ENCODE data around the gene DCHS1. TPM values are rescaled to one million over a fixed set of nuclear protein-coding genes. Genes with fewer than 3 reads are reported as not detected.

The DCHS1 gene
- total RNA-seq, 2 experiments from 2014 or later, result 0.23 to 0.29 TPM

DNA sequence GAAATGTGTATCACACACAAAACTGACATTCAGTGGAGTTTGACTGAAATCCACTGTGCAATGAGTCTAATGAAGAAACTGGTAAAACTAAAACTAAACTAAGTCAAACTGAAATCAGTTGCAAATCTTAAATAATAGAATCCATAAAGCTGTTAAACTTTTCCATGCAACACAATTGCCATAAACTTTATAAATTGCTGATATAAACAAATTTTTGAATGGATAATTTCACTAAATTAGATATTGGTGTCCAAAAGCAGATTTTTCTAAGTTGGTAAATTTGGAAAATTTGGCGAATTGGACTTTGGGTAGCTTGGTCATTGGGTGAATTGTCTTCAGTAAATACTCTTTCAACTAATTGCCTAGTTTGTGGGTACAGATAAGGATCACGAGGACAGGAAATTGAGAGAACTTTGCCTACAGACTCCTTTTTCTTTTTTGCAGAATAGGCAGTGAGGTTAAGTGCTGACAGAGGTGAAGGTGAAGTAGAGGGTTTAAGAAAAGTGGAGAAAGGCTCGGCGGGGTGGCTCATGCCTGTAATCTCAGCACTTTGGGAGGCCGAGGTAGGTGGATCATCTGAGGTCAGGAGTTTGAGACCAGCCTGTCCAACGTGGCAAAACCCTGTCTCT is 14.7 kb upstream of the DCHS1 start:
- Mint-ChIP-seq H3K27ac (peak overlapping the region; percentile 43), H3K4me1 (ENCODE audit: low read depth) (peaks cover 81% of the 10 kb centered on the region), H3K36me3 (ENCODE audit: low read depth) (peaks cover 14% of the 10 kb centered on the region), H3K27me3 (ENCODE audit: low read depth) (no peaks in the 10 kb centered on the region), H3K4me3 (peak overlapping the region; percentile 3), H3K9me3 (ENCODE audit: insufficient read depth) (no peaks in the 10 kb centered on the region)
- POLR2A ChIA-PET, result no interaction called here
- DNase-seq (no peak), ATAC-seq (no peak)
- CTCF ChIA-PET, result interaction anchor here (0.8 to 5.6 kb wide), 5 partner anchors 8 to 139 kb away, joined by 3 to 61 read pairs (median 14); partner anchors contain the start of genes MRPL17, TAF10 and TPP1

DNA sequence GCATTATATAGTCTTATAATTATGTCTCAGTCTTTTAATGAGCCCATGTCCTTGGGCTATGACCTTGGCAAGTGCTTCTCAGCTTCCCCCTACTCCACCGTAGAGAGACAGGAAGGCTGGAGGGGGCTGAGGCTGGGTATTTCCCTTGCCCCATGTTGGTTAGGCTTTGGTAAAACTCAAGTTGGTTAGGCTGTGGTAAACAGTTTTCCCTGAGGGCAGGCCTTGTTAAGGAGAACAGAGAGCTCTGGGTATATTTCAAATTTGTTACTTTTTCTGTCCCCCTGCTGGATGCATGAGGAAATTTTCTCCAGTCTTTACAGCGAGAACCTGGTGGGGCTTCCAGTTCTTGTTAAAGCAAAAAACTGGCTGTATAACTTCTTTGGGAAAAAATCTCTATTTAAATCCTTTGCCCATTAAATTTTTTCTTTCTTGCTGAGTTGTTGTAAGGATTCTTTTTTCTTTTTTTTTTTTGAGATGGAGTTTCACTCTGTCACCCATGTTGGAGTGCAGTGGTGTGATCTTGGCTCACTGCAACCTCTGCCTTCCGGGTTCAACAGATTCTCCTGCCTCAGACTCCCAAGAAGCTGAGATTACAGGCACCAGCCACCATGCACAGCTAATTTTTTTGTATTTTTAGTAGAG is 12.2 kb upstream of the DCHS1 start:
- no peaks in the 10 kb centered on the region for H3K9me3 Mint-ChIP-seq (ENCODE audit: insufficient read depth)
- ChIA-PET POLR2A (interaction anchor here (0.6 to 2.3 kb wide), 5 partner anchors 49 to 261 kb away, joined by 3 to 11 read pairs (median 4); partner anchors contain the start of genes ILK, RRP8, TAF10 and TPP1), CTCF (interaction anchor here (0.7 to 3.2 kb wide), 26 partner anchors 9 to 289 kb away, joined by 3 to 32 read pairs (median 6); partner anchors contain the start of genes ILK, MRPL17, RRP8 and TAF10)
- ATAC-seq (peak; percentile 80), DNase-seq (peak; percentile 71)
- peaks cover 72% of the 10 kb centered on the region for H3K4me1 Mint-ChIP-seq (ENCODE audit: low read depth)
- no peak overlapping the region for H3K4me3 Mint-ChIP-seq
- H3K36me3 Mint-ChIP-seq (ENCODE audit: low read depth), result peaks cover 11% of the 10 kb centered on the region
- peaks cover 3% of the 10 kb centered on the region for H3K27me3 Mint-ChIP-seq (ENCODE audit: low read depth)
- peak overlapping the region; percentile 68 for H3K27ac Mint-ChIP-seq

DNA sequence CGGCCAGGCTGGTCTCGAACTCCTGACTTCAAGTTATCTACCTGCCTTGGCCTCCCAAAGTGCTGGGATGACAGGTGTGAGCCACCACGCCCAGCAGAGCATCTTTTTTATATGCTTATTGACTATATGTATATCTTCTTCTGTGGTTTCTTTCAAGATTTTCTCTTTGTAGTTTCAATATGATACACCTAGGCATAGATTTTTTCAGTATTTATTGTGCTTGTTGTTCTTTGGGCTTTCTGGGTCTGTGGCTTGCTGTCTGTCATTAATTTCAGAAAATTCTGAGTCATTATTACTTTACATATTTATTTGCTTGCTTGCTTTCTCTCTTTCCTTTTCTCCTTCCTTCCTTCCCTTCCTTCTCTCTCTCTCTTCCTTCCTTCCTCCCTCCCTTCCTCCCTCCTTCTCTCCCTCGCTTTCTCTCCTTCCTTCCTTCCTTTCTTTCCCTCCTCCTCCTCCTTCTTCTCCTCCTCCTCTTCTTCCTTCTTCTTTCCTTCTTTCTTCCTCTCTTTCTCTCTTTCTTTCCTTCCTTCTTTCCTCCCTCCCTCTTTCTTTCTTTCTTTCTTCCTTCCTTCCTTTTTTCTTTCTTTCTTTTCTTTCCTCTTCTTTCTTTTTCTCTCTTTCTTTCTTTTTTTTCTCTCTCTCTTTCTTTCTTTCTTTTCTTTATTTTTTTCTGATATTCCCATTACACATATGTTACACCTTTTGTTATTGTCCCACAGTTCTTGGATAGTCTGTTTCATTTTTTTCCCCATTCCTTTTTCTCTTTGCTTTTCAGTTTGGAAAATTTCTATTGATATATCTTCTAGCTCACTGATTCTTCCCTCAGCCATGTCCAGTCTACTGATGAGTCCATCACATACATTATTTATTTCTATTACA is 10.9 kb upstream of the DCHS1 start:
- POLR2A ChIA-PET, result no interaction called here
- H3K27me3 Mint-ChIP-seq (ENCODE audit: low read depth), result peaks cover 7% of the 10 kb centered on the region
- CTCF ChIA-PET, result interaction anchor here (1.0 to 3.2 kb wide), 14 partner anchors 7 to 288 kb away, joined by 3 to 32 read pairs (median 10); partner anchors contain the start of genes ILK, MRPL17, RRP8 and TAF10
- DNase-seq (peak; percentile 20), ATAC-seq (no peak)
- H3K27ac Mint-ChIP-seq, result no peak overlapping the region
- H3K36me3 Mint-ChIP-seq (ENCODE audit: low read depth), result peaks cover 9% of the 10 kb centered on the region
- no peak overlapping the region for H3K4me3 Mint-ChIP-seq
- no peaks in the 10 kb centered on the region for H3K9me3 Mint-ChIP-seq (ENCODE audit: insufficient read depth)
- peaks cover 59% of the 10 kb centered on the region for H3K4me1 Mint-ChIP-seq (ENCODE audit: low read depth)

DNA sequence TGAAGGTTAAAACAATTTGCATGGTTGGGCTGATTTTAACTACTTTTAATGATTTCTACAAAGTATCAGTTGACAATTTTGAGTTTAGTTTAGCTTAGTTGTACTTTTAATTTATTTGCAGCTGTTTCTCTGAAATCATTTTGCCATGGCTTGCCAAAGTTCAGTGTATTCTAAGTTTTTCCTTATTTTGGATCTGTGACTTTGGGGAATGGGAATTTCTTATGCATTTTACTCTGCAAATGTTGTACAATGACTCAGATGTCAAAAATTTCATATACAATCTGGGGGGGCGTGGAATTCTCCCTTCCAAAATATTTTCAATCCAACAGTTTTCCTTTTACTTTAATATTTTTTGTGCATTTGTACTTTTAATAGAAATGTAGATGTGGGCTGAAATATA is 8.9 kb upstream of the DCHS1 start:
- no peak overlapping the region for H3K4me3 Mint-ChIP-seq
- H3K9me3 Mint-ChIP-seq (ENCODE audit: insufficient read depth), result no peaks in the 10 kb centered on the region
- ChIA-PET CTCF (interaction anchor here (1.2 to 1.5 kb wide), 3 partner anchors 17 to 46 kb away, joined by 3 read pairs; partner anchors contain the start of gene MRPL17), POLR2A (no interaction called here)
- H3K4me1 Mint-ChIP-seq (ENCODE audit: low read depth), result peaks cover 40% of the 10 kb centered on the region
- no peak for ATAC-seq
- peaks cover 7% of the 10 kb centered on the region for H3K27me3 Mint-ChIP-seq (ENCODE audit: low read depth)
- DNase-seq, result no peak
- no peaks in the 10 kb centered on the region for H3K36me3 Mint-ChIP-seq (ENCODE audit: low read depth)
- no peak overlapping the region for H3K27ac Mint-ChIP-seq

DNA sequence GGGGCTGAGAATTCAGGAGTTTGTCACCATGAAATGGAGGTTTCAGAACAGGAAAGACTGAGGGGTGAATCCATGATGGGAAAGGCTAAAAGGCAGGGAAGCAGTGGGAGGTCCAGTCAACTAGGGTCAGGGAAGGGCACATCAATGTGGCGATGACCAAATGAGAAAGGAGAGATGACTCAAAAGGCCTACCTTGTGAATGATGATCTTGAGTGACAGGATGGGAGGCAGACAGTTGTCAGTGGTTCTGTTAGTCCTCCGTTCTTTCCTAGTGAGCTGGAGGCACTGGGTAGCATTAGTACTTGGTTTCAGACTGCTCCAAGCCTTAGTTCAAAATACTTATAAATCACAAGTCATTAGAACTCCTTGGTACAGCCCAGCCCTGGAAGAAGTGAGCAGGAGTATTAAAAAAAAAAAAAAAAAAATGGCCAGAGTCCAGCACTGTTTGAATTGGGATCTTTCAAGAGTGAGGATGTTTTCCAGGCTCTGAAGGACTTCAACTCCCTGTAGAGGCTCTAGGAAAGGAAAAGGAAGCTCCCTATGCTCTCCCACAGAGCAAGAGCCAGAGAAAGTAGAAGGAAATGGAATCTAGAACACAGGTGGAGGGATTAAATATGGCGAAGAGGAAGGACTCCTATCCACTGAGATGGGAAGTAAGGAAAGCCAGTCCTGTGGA is 8.3 kb upstream of the DCHS1 start:
- ATAC-seq (no peak), DNase-seq (peak; percentile 19)
- H3K36me3 Mint-ChIP-seq (ENCODE audit: low read depth), result no peaks in the 10 kb centered on the region
- H3K4me1 Mint-ChIP-seq (ENCODE audit: low read depth), result peaks cover 39% of the 10 kb centered on the region
- peaks cover 7% of the 10 kb centered on the region for H3K27me3 Mint-ChIP-seq (ENCODE audit: low read depth)
- POLR2A ChIA-PET, result interaction anchor here (0.6 kb wide), 1 partner anchor 139 kb away, joined by 3 read pairs; no protein-coding TSS in a partner anchor
- CTCF ChIA-PET, result interaction anchor here (1.1 to 1.5 kb wide), 3 partner anchors 18 to 60 kb away, joined by 3 read pairs; partner anchors contain the start of gene MRPL17
- H3K9me3 Mint-ChIP-seq (ENCODE audit: insufficient read depth), result no peaks in the 10 kb centered on the region
- H3K4me3 Mint-ChIP-seq, result no peak overlapping the region
- H3K27ac Mint-ChIP-seq, result no peak overlapping the region

DNA sequence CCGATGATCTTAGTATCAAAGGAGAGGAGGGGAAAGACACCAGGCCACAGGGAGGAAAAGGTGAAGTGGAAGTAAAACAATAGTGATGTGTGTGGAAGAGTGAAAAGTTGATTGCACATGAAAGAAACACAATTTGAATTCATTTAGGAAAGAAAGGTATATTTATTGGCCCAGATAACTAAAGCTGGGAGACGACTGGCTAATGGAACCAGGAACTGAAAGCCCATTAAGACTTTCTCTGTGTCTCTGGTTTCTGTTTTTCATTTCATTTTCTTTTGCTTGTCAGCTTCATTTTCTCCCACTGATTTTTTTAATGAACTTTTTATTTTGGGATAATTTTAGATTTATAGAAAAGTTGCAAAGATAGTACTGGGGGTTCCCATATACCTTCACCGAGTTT is 5.1 kb upstream of the DCHS1 start:
- no peak for DNase-seq
- Mint-ChIP-seq H3K4me1 (ENCODE audit: low read depth) (peaks cover 15% of the 10 kb centered on the region), H3K36me3 (ENCODE audit: low read depth) (no peaks in the 10 kb centered on the region), H3K27ac (no peak overlapping the region), H3K27me3 (ENCODE audit: low read depth) (peaks cover 20% of the 10 kb centered on the region), H3K9me3 (ENCODE audit: insufficient read depth) (no peaks in the 10 kb centered on the region), H3K4me3 (no peak overlapping the region)
- POLR2A ChIA-PET, result no interaction called here
- CTCF ChIA-PET, result interaction anchor here (1.1 to 1.4 kb wide), 2 partner anchors 22 to 48 kb away, joined by 3 read pairs; partner anchors contain the start of gene MRPL17
- ATAC-seq, result no peak

DNA sequence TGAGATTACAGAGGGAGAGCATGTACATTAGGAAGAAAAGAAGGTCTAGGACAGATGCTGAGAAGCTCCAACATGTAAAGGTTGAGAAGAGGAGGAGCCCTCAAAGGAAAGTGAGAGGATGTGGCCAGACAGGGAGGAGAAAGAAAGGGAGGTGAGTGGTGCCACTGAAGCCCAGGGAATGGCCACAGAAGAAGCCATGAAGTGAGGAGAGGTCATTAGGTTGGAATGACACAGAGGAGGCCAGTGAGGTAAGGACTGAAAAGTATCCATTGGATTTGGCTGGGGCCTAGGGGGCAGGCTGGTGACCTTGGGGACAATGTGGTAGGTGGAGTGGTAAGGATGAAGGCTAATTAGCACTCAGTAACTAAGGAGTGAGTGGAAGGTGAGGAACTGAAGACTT is 3.0 kb upstream of the DCHS1 start:
- H3K4me3 Mint-ChIP-seq, result no peak overlapping the region
- peaks cover 10% of the 10 kb centered on the region for H3K4me1 Mint-ChIP-seq (ENCODE audit: low read depth)
- H3K27me3 Mint-ChIP-seq (ENCODE audit: low read depth), result peaks cover 20% of the 10 kb centered on the region
- ATAC-seq (no peak), DNase-seq (no peak)
- H3K9me3 Mint-ChIP-seq (ENCODE audit: insufficient read depth), result no peaks in the 10 kb centered on the region
- no peaks in the 10 kb centered on the region for H3K36me3 Mint-ChIP-seq (ENCODE audit: low read depth)
- ChIA-PET POLR2A (no interaction called here), CTCF (interaction anchor here (0.8 to 2.2 kb wide), 5 partner anchors 9 to 54 kb away, joined by 3 to 11 read pairs (median 3); partner anchors contain the start of gene TPP1)
- H3K27ac Mint-ChIP-seq, result no peak overlapping the region

DNA sequence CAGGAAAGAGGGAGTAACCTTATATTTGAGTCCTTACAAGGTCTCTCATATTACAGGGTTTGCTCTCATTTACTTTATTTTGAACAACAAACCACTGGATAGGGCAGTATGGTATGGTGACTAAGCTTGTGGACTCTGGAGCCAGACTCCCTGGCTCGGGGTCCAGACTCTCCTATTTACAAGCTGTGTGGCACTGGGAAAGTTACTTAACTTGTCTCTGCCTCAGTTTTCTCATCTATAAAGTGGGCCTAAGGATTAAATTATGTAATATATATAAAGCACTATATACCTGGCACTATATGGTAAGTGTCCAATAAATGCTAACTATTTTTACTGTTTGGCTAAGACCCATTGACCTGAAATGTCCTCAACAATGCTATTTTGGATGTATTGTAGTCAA is 1.7 kb upstream of the DCHS1 start:
- H3K27ac Mint-ChIP-seq, result no peak overlapping the region
- ChIA-PET CTCF (interaction anchor here (0.9 kb wide), 1 partner anchor 11 kb away, joined by 4 read pairs; no protein-coding TSS in a partner anchor), POLR2A (interaction anchor here (0.6 kb wide), 1 partner anchor 244 kb away, joined by 3 read pairs; no protein-coding TSS in a partner anchor)
- peaks cover 13% of the 10 kb centered on the region for H3K27me3 Mint-ChIP-seq (ENCODE audit: low read depth)
- no peak for DNase-seq
- H3K9me3 Mint-ChIP-seq (ENCODE audit: insufficient read depth), result no peaks in the 10 kb centered on the region
- no peak overlapping the region for H3K4me3 Mint-ChIP-seq
- peaks cover 4% of the 10 kb centered on the region for H3K4me1 Mint-ChIP-seq (ENCODE audit: low read depth)
- no peaks in the 10 kb centered on the region for H3K36me3 Mint-ChIP-seq (ENCODE audit: low read depth)
- ATAC-seq, result no peak

DNA sequence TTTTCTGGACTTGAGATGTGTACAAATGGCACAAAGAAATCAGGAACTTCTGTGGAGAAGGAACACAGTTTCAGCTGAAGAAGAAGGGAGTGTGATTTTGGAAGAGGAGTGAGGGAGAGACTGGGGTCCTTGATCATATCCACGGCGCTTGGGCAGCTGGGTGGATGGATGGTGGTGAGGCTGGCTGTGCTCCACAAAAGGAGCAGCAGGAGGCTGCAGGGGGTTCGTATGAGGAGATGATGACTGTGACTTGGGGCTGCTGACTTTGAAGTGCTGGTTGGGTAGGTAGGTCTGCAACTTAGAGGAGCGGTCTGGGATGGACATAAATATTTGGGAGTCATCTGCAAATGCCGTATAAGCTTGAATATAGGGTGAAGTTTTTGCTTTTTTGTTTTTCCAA is 1.3 kb upstream of the DCHS1 start:
- no peak for ATAC-seq
- ChIA-PET POLR2A (interaction anchor here (0.6 kb wide), 1 partner anchor 243 kb away, joined by 3 read pairs; no protein-coding TSS in a partner anchor), CTCF (interaction anchor here (0.9 kb wide), 1 partner anchor 12 kb away, joined by 4 read pairs; no protein-coding TSS in a partner anchor)
- no peak overlapping the region for H3K4me3 Mint-ChIP-seq
- no peak overlapping the region for H3K27ac Mint-ChIP-seq
- DNase-seq, result no peak
- H3K4me1 Mint-ChIP-seq (ENCODE audit: low read depth), result peaks cover 4% of the 10 kb centered on the region
- peaks cover 13% of the 10 kb centered on the region for H3K27me3 Mint-ChIP-seq (ENCODE audit: low read depth)
- no peaks in the 10 kb centered on the region for H3K9me3 Mint-ChIP-seq (ENCODE audit: insufficient read depth)
- H3K36me3 Mint-ChIP-seq (ENCODE audit: low read depth), result no peaks in the 10 kb centered on the region

DNA sequence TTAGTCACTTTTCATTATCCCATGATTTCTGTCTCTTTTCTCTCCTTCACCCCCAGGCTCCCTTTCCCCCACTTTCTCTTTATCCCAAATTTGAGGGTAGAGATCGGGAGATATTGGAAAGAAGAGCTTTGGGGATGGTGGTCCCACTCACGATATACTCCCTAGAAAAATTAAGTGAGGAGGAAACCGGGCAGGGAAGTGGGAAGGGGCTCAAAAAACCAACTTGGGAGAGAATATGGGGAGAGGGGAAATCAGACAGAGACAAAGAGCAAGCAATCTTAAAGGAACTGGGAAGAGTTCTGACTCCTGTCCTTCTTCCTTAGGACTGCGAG is 941 bp upstream of the DCHS1 start:
- ChIA-PET CTCF (interaction anchor here (0.9 kb wide), 1 partner anchor 12 kb away, joined by 4 read pairs; no protein-coding TSS in a partner anchor), POLR2A (interaction anchor here (0.6 kb wide), 1 partner anchor 243 kb away, joined by 3 read pairs; no protein-coding TSS in a partner anchor)
- peaks cover 13% of the 10 kb centered on the region for H3K27me3 Mint-ChIP-seq (ENCODE audit: low read depth)
- no peak overlapping the region for H3K4me3 Mint-ChIP-seq
- DNase-seq, result no peak
- no peaks in the 10 kb centered on the region for H3K9me3 Mint-ChIP-seq (ENCODE audit: insufficient read depth)
- no peak for ATAC-seq
- H3K27ac Mint-ChIP-seq, result no peak overlapping the region
- H3K36me3 Mint-ChIP-seq (ENCODE audit: low read depth), result no peaks in the 10 kb centered on the region
- peaks cover 4% of the 10 kb centered on the region for H3K4me1 Mint-ChIP-seq (ENCODE audit: low read depth)
